Lung (tissue), 12 donors: Measurements from ENCODE around the gene L3MBTL1. TPM values are rescaled to one million over a fixed set of nuclear protein-coding genes. Genes with fewer than 3 reads are reported as not detected.

ENCODE experiments used
- ATAC-seq: fragments of 200-7000 bp; cut with Tn5 transposase; one replicate; pipeline ENCODE4 v1.9.1; 2020; ENCODE audit warnings: moderate number of reproducible peaks; ENCODE audit not compliant: insufficient read depth, low FRiP score
- DNase-seq, 3 donors: peaks; one replicate each; pipeline ENCODE4 v3.0.0-alpha.2; 2013 to 2017
- H3K27ac ChIP-seq, 2 donors: one replicate each; pipeline ENCODE4 v1.5.1; 2013; ENCODE audit warnings: mild to moderate bottlenecking in 2 of 2, moderate library complexity in 2 of 2, control low read depth in 1 of 2, inconsistent platforms in 1 of 2, low read depth in 1 of 2, low read length in 1 of 2
- H3K27me3 ChIP-seq, 3 donors: one replicate each; pipeline ENCODE4 v1.5.1; 2013; ENCODE audit warnings: low read length in 2 of 3; ENCODE audit not compliant: control insufficient read depth in 3 of 3, insufficient read depth in 3 of 3
- H3K36me3 ChIP-seq, 4 donors: one replicate each; pipeline ENCODE4 v1.5.1; 2013; ENCODE audit warnings: low read length in 4 of 4, mild to moderate bottlenecking in 1 of 4, moderate library complexity in 1 of 4; ENCODE audit not compliant: control insufficient read depth in 4 of 4, insufficient read depth in 4 of 4
- H3K4me1 ChIP-seq, 5 donors: one replicate each; pipeline ENCODE4 v1.5.1; 2013; ENCODE audit warnings: low read length in 5 of 5, mild to moderate bottlenecking in 2 of 5, moderate library complexity in 1 of 5; ENCODE audit not compliant: control insufficient read depth in 5 of 5, insufficient read depth in 5 of 5
- H3K4me3 ChIP-seq: one replicate; pipeline ENCODE4 v1.5.1; 2013; ENCODE audit warnings: mild to moderate bottlenecking, control low read depth, moderate library complexity
- H3K9ac ChIP-seq, 2 donors: one replicate each; pipeline ENCODE4 v1.5.1; 2013; ENCODE audit warnings: low read length in 2 of 2, control low read depth in 1 of 2; ENCODE audit not compliant: insufficient read depth in 1 of 2
- H3K9me3 ChIP-seq, 4 donors: one replicate each; pipeline ENCODE4 v1.5.1; 2013; ENCODE audit warnings: low read length in 3 of 4, mild to moderate bottlenecking in 1 of 4, moderate library complexity in 1 of 4; ENCODE audit not compliant: control insufficient read depth in 4 of 4, insufficient read depth in 3 of 4
- WGBS, 2 donors: extraction: QIAGEN DNeasy Blood & Tissue Kit; methylation state at CpG; one replicate each; pipeline ENCODE4 v1.1.7; 2013; 5-methylcytosine and 5-hydroxymethylcytosine counted together
- polyA plus RNA-seq, 2 donors: library from polyadenylated mRNA; stranded (reverse); fragments of 200-250 nt; gene quantifications; one replicate each; pipeline ENCODE4 v1.2.1, GENCODE V29; 2013
- total RNA-seq, 2 donors: library from RNA; depleted of rRNA in 1 of 2; stranded (reverse); fragments of >200 nt in 1 of 2; gene quantifications; one replicate each; pipeline ENCODE4 v1.2.1, GENCODE V29; 2014 to 2021
- TF ChIP-seq, protein P1 (sequence below): IDR thresholded peaks from 2 replicates; pipeline ENCODE4 v1.5.1; 2012; ENCODE audit warnings: mild to moderate bottlenecking; ENCODE audit errors: control extremely low read depth, extremely low read depth
- donor health status: control.
- donor health status: control.
- donor health status: Bipolar disorder and iron deficiency.
- donor health status: healthy.
- donor health status: DM: yes; HTN: yes; CAD: no.

L3MBTL1 gene
- total and polyA plus RNA-seq, 4 donors: 1.7 to 18.6 (median 6.6) TPM

DNA sequence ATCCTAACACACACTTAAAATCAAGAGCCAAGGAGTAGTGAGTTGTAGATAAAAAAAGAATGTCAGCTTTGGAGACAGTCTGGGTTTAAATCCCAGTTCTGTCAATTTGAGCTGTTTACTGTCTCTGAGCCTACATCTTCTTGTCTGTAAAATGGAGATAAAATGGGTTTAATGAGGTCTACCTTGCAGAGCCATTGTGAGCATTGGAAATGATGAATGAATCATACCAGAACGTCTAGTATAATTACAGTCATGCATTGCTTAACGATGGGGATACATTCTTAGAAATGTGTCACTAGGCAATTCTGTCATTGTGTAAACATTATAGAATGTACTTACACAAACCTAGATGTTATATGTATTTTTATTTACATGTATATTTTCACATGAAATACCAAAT is 33.7 kb downstream of the L3MBTL1 start:
- Histone ChIP-seq H3K4me3 (no peak overlapping the region), H3K9me3 (no peaks in the 10 kb centered on the region), H3K36me3 (peaks cover 0 to 6% (median 0%) of the 10 kb centered on the region in 4 donors), H3K27me3 (no peaks in the 10 kb centered on the region), H3K27ac (no peak overlapping the region), H3K4me1 (no peaks in the 10 kb centered on the region), H3K9ac (no peak overlapping the region)
- DNase-seq (no peak), ATAC-seq (no peak)
- WGBS, 2 donors: 63 to 78% methylated on average over 2 of the region's 2 CpGs
- TF ChIP-seq, protein P1, sequence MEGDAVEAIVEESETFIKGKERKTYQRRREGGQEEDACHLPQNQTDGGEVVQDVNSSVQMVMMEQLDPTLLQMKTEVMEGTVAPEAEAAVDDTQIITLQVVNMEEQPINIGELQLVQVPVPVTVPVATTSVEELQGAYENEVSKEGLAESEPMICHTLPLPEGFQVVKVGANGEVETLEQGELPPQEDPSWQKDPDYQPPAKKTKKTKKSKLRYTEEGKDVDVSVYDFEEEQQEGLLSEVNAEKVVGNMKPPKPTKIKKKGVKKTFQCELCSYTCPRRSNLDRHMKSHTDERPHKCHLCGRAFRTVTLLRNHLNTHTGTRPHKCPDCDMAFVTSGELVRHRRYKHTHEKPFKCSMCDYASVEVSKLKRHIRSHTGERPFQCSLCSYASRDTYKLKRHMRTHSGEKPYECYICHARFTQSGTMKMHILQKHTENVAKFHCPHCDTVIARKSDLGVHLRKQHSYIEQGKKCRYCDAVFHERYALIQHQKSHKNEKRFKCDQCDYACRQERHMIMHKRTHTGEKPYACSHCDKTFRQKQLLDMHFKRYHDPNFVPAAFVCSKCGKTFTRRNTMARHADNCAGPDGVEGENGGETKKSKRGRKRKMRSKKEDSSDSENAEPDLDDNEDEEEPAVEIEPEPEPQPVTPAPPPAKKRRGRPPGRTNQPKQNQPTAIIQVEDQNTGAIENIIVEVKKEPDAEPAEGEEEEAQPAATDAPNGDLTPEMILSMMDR: no peak

DNA sequence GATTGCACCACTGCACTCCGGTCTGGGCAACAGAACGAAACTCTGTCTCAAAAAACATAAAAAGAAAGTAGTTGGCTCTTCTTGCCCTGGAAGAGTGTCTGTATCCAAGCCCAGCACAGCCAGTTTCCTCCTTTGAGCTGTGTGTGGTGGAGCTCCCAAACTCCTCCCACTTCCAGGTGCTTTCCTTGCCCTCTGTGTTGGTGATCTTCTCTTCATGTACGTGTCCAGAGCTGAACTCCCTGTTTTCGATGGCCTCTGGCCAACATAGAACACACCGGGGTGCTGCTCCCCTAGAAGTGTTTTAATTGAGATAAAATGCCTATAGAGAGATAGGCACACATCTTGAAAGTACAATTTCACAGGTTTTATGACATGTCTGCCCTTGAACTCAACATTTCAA is 34.7 kb downstream of the L3MBTL1 start:
- H3K9me3 ChIP-seq: peaks cover 0 to 2% (median 0%) of the 10 kb centered on the region in 4 donors
- 79 to 86% methylated on average over 5 of the region's 5 CpGs for WGBS, 2 donors
- ATAC-seq (no peak), DNase-seq (no peak)
- peaks cover 0 to 3% (median 1%) of the 10 kb centered on the region in 4 donors for H3K36me3 ChIP-seq
- H3K9ac ChIP-seq: no peak overlapping the region
- no peak overlapping the region for H3K27ac ChIP-seq
- no peak overlapping the region for H3K4me3 ChIP-seq
- H3K4me1 ChIP-seq: no peaks in the 10 kb centered on the region
- TF ChIP-seq, protein P1: no peak
- no peaks in the 10 kb centered on the region for H3K27me3 ChIP-seq

DNA sequence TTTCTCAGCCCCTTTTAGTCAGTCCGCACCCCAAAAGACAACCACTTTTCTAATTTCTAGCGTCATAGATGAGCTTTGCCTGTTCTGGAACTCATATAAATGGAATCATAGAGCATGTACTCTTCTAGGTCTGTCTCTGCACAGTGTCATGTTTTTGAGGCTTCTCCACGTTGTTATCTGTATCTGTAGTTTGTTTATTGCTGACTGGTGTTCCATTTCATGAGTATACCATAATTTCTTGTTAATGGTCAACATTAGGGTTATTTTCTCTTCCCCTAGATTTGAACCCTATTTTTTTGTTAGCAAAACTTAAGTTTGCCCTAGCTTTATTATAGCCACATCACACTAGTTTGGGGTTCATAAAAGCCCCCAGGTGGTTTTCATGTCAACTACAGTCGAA is 35.2 kb downstream of the L3MBTL1 start:
- 78% methylated on average over 4 of the region's 4 CpGs for WGBS, 2 donors
- no peaks in the 10 kb centered on the region for H3K27me3 ChIP-seq
- ATAC-seq: no peak
- TF ChIP-seq, protein P1: no peak
- peaks cover 0 to 3% (median 1%) of the 10 kb centered on the region in 4 donors for H3K36me3 ChIP-seq
- no peak overlapping the region for H3K4me3 ChIP-seq
- H3K9me3 ChIP-seq: peaks cover 0 to 4% (median 2%) of the 10 kb centered on the region in 4 donors
- no peak overlapping the region for H3K9ac ChIP-seq
- no peak overlapping the region for H3K27ac ChIP-seq
- DNase-seq: no peak
- H3K4me1 ChIP-seq: no peaks in the 10 kb centered on the region

DNA sequence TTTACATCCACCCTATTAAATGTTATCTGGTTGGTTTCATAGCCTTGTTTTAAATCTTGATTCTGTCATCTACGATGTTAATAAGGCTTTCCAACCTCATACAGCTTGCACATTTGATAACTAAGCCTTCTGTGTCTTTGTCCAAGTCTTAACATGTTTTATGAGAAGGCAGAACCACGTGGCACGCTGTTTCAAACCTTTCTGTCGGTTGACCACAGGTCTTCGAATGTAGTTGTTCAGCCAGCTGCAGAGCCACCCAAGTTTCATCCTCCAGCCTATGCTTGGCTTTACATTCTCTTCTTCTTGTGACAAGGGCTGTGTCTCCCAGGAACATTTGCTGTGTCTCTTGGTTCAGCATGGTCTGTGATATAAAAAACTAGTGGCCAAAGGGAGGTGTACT is 35.6 kb downstream of the L3MBTL1 start:
- 91 to 94% methylated on average over 5 of the region's 5 CpGs for WGBS, 2 donors
- peaks cover 0 to 3% (median 1%) of the 10 kb centered on the region in 4 donors for H3K36me3 ChIP-seq
- no peak for DNase-seq

More for the DNA sequence above, 35.6 kb downstream of the L3MBTL1 start:
- no peak overlapping the region for H3K9ac ChIP-seq
- H3K4me1 ChIP-seq: no peaks in the 10 kb centered on the region
- no peak for ATAC-seq
- no peak overlapping the region for H3K27ac ChIP-seq
- peaks cover 0 to 4% (median 2%) of the 10 kb centered on the region in 4 donors for H3K9me3 ChIP-seq
- no peak overlapping the region for H3K4me3 ChIP-seq
- H3K27me3 ChIP-seq: no peaks in the 10 kb centered on the region
- TF ChIP-seq, protein P1: no peak
